Brain microvascular endothelial cell (primary cell): ENCODE data around the gene PSMD14.

Experiments used
- DNase-seq: peaks from one replicate; pipeline ENCODE4 v3.0.0-alpha.2; 2020
- H3K27ac ChIP-seq: fragments of 250-450 bp; sonication (Bioruptor Pico); 2 replicates; pipeline ENCODE4 v1.5.1; 2020; ENCODE audit warnings: mild to moderate bottlenecking, moderate library complexity
- H3K27me3 ChIP-seq: fragments of 250-450 bp; sonication (Bioruptor Pico); replicated peaks from 2 replicates; pipeline ENCODE4 v1.5.1; 2020; ENCODE audit warnings: mild to moderate bottlenecking
- H3K36me3 ChIP-seq: fragments of 250-450 bp; sonication (Bioruptor Pico); replicated peaks from 2 replicates; pipeline ENCODE4 v1.5.1; 2020; ENCODE audit warnings: mild to moderate bottlenecking
- H3K4me3 ChIP-seq: 2 replicates; pipeline ENCODE4 v1.5.1; 2011; ENCODE audit warnings: low read depth, mild to moderate bottlenecking, control low read depth, low read length, moderate library complexity
- in situ Hi-C: cut with HindIII; loops from 2 replicates; pipeline ENCODE4 v1.10.0; 2017; ENCODE audit warnings: low sequenced_read_pairs, low pct_ligation_motif_present
- TF ChIP-seq, protein P1 (sequence below): IDR thresholded peaks from 2 replicates; pipeline ENCODE4 v1.5.1; 2011; ENCODE audit warnings: low read depth, mild to moderate bottlenecking, moderate library complexity, low read length, control low read depth, inconsistent platforms; ENCODE audit errors: missing control alignments

Gene PSMD14

DNA sequence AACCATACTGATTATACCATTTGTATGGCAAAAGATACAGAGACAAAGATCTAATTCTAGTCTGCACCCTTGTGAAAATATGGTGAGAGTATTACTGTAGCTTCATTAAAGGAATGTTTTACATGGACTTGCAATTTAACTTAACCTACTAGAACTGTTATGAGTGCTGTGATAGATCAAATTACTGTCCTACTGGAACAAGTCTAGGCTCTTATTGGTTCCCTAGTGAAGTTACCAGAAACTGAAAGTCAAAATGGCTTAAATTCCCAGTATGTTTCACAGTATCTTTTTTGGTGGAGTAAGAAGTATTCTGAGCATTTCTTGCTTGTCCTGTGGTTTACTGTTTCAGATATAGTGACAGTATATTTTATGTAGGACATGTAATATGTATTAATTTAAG lies 104.1 kb downstream of the PSMD14 start:
- DNase-seq: no peak
- TF ChIP-seq, protein P1, sequence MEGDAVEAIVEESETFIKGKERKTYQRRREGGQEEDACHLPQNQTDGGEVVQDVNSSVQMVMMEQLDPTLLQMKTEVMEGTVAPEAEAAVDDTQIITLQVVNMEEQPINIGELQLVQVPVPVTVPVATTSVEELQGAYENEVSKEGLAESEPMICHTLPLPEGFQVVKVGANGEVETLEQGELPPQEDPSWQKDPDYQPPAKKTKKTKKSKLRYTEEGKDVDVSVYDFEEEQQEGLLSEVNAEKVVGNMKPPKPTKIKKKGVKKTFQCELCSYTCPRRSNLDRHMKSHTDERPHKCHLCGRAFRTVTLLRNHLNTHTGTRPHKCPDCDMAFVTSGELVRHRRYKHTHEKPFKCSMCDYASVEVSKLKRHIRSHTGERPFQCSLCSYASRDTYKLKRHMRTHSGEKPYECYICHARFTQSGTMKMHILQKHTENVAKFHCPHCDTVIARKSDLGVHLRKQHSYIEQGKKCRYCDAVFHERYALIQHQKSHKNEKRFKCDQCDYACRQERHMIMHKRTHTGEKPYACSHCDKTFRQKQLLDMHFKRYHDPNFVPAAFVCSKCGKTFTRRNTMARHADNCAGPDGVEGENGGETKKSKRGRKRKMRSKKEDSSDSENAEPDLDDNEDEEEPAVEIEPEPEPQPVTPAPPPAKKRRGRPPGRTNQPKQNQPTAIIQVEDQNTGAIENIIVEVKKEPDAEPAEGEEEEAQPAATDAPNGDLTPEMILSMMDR: no peak
- no peak overlapping the region for H3K4me3 ChIP-seq
- H3K27me3 ChIP-seq: peaks cover 20% of the 10 kb centered on the region
- no peak overlapping the region for H3K27ac ChIP-seq
- in situ Hi-C loops: no loop called here
- H3K36me3 ChIP-seq: peaks cover 2% of the 10 kb centered on the region

DNA sequence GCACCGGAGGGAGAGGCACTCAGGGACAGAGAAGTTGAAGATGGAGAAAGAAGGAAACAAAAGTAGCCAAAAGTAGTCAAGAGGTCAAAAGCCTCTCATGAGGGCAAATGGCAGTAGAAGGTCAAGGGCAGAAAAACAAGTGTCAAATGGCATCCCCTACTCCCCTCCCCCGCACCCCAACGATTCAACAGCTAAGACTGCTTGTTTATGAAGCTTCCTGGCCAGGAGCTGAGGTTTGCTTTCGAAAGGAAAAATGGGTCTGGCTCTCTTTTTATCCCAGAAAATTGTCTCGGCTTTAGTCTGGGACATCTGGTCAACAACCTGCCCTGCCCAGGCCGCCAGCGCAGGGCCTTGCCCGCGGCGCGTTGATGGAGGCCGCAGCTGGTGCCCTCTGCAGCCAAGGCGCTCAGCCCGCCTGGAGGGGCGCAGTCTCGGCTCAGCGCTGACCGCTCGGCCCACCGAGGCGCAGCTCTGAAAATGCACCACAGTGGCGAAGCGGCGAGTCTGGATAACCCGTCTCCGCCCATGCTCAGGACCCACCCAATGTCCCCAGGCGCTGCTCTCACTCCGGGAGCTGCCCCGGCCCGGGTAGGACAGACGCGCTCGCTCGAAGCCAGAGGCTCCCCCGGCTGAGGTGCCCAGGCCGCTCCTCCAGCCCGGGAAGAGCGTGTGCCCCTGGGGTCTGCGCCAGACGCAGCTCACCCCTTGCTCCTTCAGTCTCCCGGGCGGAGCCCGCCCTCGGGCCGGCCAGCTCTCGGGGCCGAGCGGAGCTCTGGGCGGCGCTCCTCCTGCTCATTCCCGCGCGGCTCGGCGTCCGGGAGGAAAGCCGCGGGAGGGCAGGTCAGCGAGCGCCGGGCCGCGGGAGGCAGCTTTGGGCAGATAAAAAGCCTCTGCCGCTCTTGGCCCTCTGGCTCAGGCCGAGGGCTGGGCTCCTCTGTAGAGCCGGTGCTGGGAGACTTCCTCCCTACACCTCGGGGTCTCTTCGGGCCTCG lies 106.1 kb downstream of the PSMD14 start:
- peaks cover 2% of the 10 kb centered on the region for H3K36me3 ChIP-seq
- no peak for DNase-seq
- peak overlapping the region; percentile 54 for H3K4me3 ChIP-seq
- in situ Hi-C loops: no loop called here
- H3K27me3 ChIP-seq: peaks cover 39% of the 10 kb centered on the region
- TF ChIP-seq, protein P1: peak; percentile 39
- H3K27ac ChIP-seq: no peak overlapping the region

- Histone ChIP-seq H3K36me3 (peaks cover 2% of the 10 kb centered on the region), H3K27me3 (peaks cover 46% of the 10 kb centered on the region), H3K27ac (no peak overlapping the region), H3K4me3 (peak overlapping the region; percentile 54)
- no peak for DNase-seq
- in situ Hi-C loops: no loop called here
- TF ChIP-seq, protein P1: no peak
These were observed 107.1 kb downstream of the PSMD14 start for GRCh38 chr2:161415034-161415986.

DNA sequence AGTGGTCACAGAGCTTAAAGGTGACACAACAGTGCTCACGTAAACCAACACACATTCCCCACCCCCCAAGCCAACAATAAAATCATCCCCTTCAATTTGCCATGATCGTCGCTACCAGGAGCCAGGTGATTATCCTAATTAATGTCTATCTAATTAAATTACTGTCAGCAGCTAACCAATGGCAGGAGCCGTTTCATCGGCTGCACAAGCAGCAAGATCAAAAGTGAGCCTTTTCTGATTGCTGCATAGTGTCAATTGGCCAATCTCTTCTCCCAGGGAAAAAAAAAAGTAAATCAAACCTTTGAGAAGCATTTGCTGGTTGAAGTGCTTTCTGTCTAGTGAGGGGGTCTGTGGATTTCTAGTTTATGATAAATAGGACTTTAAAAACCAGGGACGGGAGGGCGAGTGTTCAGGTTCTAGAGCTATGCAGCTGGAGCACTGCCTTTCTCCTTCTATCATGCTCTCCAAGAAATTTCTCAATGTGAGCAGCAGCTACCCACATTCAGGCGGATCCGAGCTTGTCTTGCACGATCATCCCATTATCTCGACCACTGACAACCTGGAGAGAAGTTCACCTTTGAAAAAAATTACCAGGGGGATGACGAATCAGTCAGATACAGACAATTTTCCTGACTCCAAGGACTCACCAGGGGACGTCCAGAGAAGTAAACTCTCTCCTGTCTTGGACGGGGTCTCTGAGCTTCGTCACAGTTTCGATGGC lies 107.9 kb downstream of the PSMD14 start, which contains the start of gene TBR1:
Gene TBR1, plus strand, starts transcription at position 311 of the 721 bp plus-strand sequence. Its CDS starts 114 bp downstream, at position 425.
- peaks cover 2% of the 10 kb centered on the region for H3K36me3 ChIP-seq
- no peak for DNase-seq
- in situ Hi-C loops: no loop called here
- H3K27ac ChIP-seq: no peak within 1 kb of the TSS
- H3K27me3 ChIP-seq: peaks cover 55% of the 10 kb centered on the region
- TF ChIP-seq, protein P1: no peak
- H3K4me3 ChIP-seq: no peak within 1 kb of the TSS

GRCh38 chr2:161416708-161417437 lies 108.6 kb downstream of the PSMD14 start:
- Histone ChIP-seq H3K27ac (no peak overlapping the region), H3K27me3 (peaks cover 62% of the 10 kb centered on the region), H3K36me3 (no peaks in the 10 kb centered on the region), H3K4me3 (no peak overlapping the region)
- in situ Hi-C loops: no loop called here
- TF ChIP-seq, protein P1: no peak
- DNase-seq: no peak
